NCI-H2107 (cell line): ENCODE data around the gene TBC1D22B.
"Not testable (repeated sequence)": the region's sequence is repeated elsewhere in the genome, so short reads cannot be mapped to it uniquely, and the experiment has no call there.

Experiments used
- DNase-seq: peaks from one replicate; lab custom pipeline; 2025; lab: John Stamatoyannopoulos, UW

The TBC1D22B gene

DNA sequence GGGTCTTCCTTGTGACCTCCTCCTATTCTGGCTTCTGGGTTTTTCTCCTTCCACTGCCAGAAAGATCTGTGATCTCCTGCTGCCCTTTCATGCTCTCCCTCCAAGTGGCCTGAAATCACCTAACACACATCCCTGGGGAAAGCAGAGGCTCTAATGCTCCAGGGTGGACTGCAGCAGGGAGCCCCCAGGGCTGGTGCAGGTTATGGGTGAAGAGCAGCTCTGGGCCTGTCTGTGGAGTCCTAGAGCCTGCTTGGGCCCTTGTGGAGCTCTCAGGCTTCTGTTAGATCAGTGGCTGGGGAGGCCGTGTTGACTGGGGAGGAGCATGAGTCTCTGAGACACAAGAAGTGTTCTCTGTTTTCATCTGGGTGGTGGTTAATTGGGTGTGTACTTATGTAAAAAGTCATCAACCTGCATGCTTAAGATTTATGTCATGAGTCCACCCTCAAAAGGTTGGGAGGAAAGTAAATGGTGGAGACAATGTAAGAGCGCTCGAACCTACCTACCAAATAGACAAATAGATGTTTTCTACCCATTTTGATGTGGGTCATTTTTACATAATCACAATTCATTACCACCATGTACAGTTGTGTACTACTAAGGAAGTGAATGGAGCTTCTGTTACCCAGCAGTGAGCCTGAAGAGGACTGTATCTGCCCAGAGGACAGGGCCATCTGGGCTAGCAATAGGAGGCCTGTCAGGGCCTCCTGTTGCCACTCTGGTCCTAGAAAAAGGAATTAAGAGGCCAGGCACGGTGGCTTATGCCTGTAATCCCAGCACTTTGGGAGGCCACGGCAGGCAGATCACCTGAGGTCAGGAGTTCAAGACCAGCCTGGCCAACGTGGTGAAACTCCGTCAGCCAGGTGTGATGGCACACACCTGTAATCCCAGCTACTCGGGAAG, 64.2 kb downstream of the TBC1D22B start:
- no peak for DNase-seq

- DNase-seq = no peak
These were observed 66.0 kb downstream of the TBC1D22B start for GRCh38 chr6:37323580-37323979.

DNA sequence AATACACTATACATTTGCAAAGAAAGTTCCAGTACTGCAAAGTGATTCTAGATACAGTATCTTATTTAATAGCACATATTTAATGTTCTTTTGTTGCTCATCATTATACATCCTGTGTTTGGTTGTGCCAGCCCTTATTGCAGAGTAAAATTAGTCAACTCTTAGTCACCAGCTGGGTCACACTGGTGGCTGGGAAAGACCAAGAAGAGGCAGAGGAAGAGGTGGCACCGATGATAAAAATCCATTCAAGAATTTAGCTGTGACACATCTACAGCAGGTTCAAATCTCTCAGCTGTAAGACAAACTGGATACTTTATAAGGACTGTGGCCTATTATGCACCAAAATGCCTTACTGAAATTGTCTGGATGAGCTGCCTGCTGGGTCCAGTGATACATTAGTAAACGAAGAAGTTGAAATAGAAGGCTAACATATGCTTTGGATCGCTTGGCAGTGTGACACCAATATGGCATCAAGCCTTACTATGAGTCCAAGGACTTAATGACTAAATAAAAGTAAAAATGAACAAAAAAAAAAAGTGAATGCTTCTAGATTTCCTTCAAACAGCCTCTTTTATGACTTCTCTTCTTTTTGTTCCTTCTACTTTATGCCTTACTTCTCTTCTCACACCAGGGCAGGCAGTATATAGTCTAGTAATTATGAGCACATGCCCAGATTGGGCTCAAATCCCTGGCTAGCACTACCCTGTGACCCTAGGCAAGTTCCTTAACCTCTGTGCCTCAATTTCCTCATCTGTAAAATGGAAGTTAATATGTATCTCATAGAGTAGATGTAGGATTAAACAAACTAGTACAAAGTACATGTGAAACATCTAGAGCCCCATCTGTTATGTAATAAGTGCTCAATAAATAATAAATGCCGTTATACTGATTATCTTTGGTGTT, 66.8 kb downstream of the TBC1D22B start:
- DNase-seq = no peak

DNA sequence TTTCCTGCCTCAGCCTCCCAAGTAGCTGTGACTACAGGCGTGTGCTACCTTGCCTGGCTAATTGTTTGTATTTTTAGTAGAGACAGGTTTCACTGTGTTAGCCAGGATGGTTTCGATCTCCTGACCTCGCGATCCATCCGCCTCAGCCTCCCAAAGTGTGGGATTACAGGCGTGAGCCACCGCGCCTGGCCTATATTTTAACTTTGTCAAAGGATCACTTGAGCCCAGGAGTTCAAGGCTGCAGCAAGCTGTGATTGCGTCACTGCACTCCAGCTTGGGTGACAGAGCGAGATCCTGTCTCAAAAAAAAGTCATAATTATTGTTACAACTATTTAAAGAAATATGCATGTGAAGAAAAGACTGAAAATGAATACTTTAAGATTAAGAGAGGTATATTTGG, 72.8 kb downstream of the TBC1D22B start:
- not testable (repeated sequence) for DNase-seq

DNA sequence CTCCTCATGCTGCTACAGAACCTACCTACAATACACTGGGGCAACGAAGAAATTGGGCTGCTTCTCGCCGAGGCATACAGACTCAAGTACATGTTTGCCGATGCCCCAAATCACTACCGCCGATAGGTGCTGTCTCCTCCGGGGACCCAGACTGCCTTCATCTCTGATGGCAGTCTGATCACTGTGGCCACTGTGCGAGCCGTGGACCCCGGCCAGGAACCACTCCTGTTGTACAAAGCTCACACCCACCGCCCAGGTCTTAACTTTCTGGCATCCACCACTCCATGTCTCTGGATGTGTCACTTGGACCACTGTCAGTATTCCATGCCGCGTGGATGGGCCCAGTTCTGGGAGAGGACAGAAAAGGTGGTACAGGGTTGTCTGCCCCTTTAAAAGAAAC, 73.5 kb downstream of the TBC1D22B start:
- DNase-seq = no peak

DNA sequence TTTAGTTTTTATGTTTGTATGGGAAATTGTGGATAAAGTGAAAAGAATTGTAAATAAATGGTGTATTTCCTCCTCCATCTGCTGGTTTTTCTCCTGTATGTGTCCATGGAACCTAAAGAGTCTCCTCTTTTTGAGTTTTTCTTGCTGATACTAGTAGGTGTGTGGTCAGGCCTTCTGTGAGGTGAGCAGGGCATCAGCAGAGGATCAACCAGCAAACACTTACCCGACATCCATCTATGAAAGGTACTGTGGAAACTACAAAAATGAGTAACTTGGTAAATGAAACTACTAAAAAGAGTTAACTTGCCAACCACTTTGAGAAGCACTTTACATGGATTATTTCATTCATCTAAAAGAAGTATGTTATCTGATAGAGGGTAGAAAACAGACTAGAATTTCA, 75.3 kb downstream of the TBC1D22B start:
- no peak for DNase-seq

- DNase-seq = no peak
These were observed 76.5 kb downstream of the TBC1D22B start for GRCh38 chr6:37334047-37334446.

DNA sequence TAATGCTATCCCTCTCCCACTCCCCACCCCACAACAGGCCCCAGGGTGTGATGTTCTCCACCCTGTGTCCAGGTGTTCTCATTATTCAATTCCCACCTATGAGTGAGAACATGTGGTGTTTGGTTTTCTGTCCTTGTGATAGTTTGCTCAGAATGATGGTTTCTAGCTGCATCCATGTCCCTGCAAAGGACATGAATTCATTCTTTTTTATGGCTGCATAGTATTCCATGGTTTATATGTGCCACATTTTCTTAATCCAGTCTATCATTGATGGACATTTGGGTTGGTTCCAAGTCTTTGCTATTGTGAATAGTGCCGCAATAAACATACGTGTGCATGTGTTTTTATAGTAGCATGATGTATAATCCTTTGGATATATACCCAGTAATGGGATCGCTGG, 80.7 kb downstream of the TBC1D22B start:
- DNase-seq = not testable (repeated sequence)

- DNase-seq = no peak
These were observed 81.2 kb downstream of the TBC1D22B start for GRCh38 chr6:37338745-37339255.

GRCh38 chr6:37339741-37340638, 82.4 kb downstream of the TBC1D22B start:
- no peak for DNase-seq

DNA sequence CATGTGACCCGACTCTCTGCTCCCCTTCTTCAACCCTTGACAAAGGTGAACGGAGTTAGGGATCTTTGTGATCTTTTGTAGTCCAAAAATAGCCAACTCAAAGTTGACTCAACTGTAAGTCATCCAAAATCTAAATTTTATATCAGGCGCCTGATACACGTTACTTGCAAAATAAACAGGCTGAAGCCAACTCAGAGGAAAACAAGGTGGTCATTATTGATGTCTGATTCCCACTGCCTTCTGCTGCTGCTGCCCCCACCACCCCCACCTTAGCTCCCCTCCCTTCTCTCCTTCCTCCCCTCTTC, 83.0 kb downstream of the TBC1D22B start:
- DNase-seq = no peak

GRCh38 chr6:37343248-37343647, 85.7 kb downstream of the TBC1D22B start:
- no peak for DNase-seq

DNA sequence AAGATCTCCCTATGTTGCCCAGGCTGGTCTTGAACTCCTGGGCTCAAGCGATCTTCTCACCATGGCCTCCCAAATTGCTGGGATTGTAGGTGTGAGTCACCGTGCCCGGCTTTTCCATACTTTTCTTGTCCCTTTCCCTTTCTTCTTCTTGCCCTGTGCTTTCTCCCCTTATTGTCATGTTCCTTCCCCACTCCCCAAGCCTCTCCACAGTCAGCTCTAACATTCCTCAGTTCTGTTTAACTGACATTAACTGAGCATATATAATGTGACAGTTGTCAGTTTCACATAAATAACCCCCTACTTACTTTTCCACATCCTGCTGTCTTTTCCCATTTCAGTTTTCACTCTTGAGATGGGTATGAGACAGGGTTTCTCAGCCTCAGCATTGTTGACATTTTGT, 86.7 kb downstream of the TBC1D22B start:
- no peak for DNase-seq

GRCh38 chr6:37345804-37346203, 88.2 kb downstream of the TBC1D22B start:
- DNase-seq = not testable (repeated sequence)

DNA sequence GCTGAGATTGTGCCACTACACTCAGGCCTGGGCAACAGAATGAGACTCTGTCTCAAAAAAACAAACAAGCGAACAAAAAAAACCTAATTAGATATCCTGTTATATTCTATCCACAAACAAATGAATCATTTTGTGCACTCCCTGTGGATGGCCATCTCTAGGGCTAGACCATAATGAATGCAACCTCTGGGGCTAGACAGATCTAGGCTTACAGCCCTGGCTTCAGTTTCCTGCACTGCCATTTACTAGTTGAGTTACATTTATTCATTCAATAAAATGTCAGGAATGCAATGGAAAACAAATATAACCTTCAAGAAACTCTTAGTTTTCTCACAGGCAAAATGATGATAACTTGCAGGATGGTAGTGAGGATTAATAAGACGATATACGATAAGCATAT, 89.6 kb downstream of the TBC1D22B start:
- DNase-seq = no peak

DNA sequence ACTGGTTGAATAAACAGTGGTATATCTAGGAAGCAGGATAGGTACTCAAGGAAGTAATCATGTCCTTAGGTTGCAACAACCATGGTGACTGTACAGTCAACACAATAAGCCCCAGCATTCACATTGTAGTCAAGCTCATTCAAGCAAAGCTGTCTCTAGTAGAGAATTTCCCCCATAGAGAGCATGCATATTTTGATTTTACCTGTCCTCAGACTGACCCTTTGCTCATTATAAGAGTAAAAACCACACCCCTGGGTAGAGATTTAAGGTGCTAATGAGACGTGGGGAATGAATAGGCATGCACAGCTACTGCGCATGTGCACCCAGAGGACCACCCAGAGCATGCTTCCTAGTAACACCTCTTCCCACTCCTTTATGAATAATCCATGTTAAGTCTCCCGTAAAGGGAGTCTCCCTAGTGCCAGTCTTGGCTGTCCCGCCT, 90.1 kb downstream of the TBC1D22B start:
- DNase-seq = no peak

DNA sequence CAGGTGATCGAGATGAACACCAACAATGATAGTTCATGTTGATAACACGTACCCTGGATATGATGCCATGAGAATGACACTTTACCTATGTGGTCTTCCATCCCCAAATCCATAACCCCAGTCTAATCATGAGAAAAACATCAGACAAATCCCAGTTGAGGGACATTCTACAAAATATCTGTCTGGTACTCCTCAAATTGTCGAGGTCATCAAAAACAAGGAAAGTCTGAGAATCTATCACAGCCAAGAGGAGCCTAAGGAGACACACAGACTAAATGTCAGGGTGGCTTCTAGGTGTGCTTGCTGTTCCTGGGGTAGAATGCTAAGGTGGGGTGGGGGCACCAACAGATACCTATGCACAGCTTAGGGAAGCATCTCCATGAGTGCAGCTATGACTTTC, 93.5 kb downstream of the TBC1D22B start:
- DNase-seq = no peak

DNA sequence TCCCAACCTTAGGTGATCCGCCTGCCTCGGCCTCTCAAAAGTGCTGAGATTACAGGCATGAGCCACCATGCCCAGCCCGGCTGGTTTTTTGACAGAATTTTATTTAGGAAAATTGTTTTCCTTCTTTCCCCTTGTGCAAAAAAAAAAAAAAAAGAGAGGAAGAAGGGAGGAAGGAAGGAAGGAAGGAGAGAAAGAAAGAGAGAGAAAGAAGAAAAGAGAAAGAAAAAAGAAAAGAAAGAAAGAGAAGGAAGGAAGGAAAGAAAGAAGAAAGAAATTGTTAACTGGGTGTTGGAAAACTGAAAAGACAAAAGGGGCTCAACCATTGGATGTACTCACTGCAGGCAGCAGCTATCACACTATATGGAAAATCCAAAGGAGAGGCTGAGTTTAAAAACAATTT, 94.8 kb downstream of the TBC1D22B start:
- DNase-seq = no peak

DNA sequence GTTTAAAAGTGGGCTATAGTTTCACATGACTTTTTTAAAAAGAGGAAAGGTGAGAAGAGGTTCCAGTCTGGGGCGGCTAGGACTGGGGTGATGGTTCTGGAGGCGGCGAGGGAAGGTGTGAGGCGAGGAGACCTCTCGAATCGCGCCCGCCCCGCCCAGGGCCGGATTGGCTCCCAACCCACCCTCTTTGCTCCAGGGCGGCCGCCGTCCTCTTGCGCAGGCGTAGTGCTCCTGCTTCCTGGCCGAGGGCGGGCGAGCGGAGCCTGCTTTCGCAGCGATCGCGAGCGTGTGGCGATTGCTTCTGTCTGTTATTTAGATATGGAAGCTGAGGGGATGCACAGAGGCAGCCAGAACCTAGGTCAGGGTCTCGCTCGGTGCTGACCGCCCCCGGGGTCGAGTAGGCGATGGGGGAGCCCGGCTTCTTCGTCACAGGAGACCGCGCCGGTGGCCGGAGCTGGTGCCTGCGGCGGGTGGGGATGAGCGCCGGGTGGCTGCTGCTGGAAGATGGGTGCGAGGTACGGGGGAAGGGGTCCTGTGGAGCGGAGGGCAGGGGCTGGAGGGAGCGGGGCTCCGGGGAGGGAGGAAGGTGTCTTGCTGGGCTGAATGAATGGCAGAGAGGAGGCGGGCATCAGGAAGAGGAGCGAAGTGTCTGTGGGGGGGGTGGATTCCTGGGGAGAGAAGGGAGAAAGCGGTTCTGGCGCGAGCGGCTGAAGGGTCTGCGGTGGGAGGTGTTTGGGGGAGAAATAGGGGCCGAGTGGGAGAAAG, 96.4 kb downstream of the TBC1D22B start, which contains the start of gene RNF8:
TSS of gene RNF8 (plus strand) at position 223 of the 765 bp plus-strand sequence. CDS start at position 405, 182 bp downstream.
- peak; percentile 69 for DNase-seq

- DNase-seq = no peak
These were observed 97.2 kb downstream of the TBC1D22B start for GRCh38 chr6:37354526-37355384.
